Astrocyte (in vitro differentiated cells and primary cell): ENCODE results near the gene HOXD9.

Experiments used
- EZH2 ChIP-seq: IDR thresholded peaks from 2 replicates; pipeline ENCODE4 v1.6.1; 2012; ENCODE audit warnings: mild to moderate bottlenecking, low read length, inconsistent platforms; ENCODE audit not compliant: insufficient read depth
- TF ChIP-seq, protein P1 (sequence below): IDR thresholded peaks from 2 replicates; pipeline ENCODE4 v1.5.1; 2011; ENCODE audit warnings: low read depth, mild to moderate bottlenecking, inconsistent platforms, low read length, moderate library complexity; ENCODE audit not compliant: insufficient read depth

DNA sequence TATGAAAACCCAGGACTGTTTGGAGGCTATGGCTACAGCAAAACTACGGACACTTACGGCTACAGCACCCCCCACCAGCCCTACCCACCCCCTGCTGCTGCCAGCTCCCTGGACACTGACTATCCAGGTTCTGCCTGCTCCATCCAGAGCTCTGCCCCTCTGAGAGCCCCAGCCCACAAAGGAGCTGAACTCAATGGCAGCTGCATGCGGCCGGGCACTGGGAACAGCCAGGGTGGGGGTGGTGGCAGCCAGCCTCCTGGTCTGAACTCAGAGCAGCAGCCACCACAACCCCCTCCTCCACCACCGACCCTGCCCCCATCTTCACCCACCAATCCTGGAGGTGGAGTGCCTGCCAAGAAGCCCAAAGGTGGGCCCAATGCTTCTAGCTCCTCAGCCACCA lies 46.7 kb downstream of the HOXD9 start:
- no peak for TF ChIP-seq EZH2
- TF ChIP-seq, protein P1, sequence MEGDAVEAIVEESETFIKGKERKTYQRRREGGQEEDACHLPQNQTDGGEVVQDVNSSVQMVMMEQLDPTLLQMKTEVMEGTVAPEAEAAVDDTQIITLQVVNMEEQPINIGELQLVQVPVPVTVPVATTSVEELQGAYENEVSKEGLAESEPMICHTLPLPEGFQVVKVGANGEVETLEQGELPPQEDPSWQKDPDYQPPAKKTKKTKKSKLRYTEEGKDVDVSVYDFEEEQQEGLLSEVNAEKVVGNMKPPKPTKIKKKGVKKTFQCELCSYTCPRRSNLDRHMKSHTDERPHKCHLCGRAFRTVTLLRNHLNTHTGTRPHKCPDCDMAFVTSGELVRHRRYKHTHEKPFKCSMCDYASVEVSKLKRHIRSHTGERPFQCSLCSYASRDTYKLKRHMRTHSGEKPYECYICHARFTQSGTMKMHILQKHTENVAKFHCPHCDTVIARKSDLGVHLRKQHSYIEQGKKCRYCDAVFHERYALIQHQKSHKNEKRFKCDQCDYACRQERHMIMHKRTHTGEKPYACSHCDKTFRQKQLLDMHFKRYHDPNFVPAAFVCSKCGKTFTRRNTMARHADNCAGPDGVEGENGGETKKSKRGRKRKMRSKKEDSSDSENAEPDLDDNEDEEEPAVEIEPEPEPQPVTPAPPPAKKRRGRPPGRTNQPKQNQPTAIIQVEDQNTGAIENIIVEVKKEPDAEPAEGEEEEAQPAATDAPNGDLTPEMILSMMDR, result no peak
